GM11168 (cell line): ENCODE data around the gene C22orf39.

Experiments
- in situ Hi-C: fragments of 300-500 bp; cut with MboI; formaldehyde crosslinking; loops from one replicate; pipeline ENCODE4 v1.12.0; 2022; ENCODE audit warnings: low sequenced_read_pairs; ENCODE audit not compliant: unreplicated experiment

C22orf39 gene

DNA sequence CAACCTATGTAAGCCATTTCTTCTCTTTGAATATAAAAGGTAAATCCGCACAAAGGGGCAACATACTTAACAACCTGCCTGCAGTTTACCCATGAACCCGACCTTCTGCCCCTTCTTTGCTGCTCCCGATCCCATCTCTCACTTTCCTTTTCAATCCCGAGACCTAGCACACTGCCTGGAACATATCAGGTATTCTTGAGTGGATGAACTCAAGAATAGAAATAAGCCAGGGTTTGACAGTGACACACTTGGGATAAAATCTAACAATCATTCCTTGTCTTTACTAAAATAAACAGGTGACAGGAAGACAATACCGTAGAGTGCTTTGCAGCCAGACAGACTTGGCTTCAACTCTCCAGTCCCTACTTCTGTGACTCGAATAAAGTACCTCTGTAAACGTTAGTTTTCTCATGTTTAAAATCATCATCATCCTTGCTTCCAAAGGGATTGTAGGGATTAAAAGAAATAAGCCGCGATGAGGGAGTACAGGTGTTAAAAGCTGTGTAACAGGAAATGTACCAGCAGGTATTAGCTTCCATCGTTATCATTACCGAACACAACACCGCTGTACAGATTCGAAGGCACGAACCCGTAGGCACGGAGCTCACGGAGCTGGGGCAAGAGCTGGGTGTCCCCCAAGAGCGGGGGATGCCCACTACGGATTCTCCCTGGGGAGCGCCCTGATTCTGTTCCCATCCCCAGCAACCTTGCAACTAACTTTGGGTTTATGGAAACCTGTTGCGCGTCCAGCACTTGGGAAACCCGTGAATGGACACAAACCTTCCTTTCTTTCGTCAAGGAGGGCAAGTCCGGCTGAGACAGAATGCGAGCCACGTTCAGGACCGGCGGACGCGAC, 30.8 kb upstream of the C22orf39 start:
- in situ Hi-C loops = no loop called here

DNA sequence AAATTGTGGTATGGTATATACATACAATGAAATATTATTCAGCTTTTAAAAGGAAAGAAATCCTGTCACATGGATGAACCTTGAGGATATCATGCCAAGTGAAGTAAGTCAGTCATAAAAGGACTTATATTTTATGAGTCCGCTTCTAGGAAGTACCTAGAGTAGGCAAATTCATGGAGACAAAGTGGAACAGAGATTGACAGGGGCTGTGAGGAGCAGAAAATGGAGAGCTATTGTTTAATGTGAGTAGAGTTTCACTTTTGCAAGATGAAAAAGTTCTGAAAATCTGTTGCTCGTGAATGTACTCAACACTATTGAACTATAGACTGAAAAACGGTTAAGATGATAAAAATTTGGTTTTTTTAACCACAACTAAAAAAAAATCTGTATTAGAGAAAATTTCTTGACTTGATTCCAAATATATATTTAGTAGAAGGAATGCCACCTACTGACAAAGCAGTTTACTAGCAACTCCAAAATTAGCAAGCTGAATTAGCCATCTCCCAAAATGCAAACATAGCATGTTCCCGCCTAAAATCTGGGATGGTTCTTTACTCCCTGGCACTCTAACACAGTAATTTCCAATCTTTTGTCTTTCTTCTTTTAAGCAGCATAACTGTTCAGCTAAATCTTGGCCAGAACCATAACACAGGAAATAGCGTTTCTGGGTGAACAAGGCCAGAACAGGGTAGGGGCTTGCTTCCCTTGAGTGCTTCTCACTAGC, 30.0 kb upstream of the C22orf39 start:
- in situ Hi-C loops = no loop called here

- in situ Hi-C loops = no loop called here
These were observed 28.5 kb upstream of the C22orf39 start for GRCh38 chr22:19476023-19476422.

- in situ Hi-C loops = no loop called here
These were observed 26.1 kb upstream of the C22orf39 start for GRCh38 chr22:19473578-19473977.

DNA sequence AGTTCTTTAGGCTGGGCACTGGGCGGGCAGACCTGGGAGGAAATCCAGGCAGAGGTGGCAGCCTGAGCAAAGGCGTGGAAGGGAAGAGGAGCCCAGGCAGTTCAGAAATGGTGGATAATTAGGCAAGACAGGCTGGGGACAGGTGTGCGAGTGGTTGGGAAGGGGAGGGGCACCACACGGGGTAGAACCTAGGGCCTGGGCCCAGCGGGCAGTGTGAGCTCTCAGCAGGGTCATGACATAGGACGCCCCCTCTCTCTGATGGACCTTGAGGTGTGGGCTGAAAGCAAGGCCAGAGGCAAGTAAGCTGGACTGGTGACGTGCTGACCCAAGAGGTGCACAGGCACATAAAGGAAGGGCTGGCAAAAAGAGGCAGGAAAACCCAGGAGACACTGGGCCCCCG, 24.7 kb upstream of the C22orf39 start:
- in situ Hi-C loops = no loop called here

DNA sequence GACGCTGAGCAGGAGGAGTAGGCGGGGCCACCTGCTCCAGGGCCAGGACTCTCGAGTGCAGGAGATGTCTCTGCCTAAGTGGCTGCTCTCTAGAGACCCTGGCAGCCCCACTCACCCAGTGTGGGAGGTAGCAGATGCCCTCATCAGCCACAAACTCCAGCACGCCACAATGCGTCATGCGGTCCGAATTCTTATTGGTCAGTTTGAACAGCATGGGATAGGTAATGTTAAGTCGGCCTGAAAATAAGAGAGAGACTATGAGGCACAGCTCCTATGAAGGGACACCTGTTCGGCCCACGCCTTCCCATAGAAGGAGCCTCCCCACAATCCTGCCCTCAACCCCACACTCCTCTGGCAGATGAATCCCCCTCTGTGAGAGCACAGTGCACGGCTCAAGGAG, 24.1 kb upstream of the C22orf39 start:
- in situ Hi-C loops = no loop called here

GRCh38 chr22:19470010-19470409, 22.5 kb upstream of the C22orf39 start:
- in situ Hi-C loops = no loop called here

GRCh38 chr22:19469421-19469820, 21.9 kb upstream of the C22orf39 start:
- in situ Hi-C loops = no loop called here

GRCh38 chr22:19467912-19468311, 20.4 kb upstream of the C22orf39 start:
- in situ Hi-C loops = no loop called here

- in situ Hi-C loops = no loop called here
These were observed 19.6 kb upstream of the C22orf39 start for GRCh38 chr22:19466848-19467752.

GRCh38 chr22:19466126-19466716, 18.7 kb upstream of the C22orf39 start:
- in situ Hi-C loops = no loop called here

- in situ Hi-C loops = no loop called here
These were observed 17.5 kb upstream of the C22orf39 start for GRCh38 chr22:19464975-19465374.

- in situ Hi-C loops = no loop called here
These were observed 17.0 kb upstream of the C22orf39 start for GRCh38 chr22:19464546-19464945.

DNA sequence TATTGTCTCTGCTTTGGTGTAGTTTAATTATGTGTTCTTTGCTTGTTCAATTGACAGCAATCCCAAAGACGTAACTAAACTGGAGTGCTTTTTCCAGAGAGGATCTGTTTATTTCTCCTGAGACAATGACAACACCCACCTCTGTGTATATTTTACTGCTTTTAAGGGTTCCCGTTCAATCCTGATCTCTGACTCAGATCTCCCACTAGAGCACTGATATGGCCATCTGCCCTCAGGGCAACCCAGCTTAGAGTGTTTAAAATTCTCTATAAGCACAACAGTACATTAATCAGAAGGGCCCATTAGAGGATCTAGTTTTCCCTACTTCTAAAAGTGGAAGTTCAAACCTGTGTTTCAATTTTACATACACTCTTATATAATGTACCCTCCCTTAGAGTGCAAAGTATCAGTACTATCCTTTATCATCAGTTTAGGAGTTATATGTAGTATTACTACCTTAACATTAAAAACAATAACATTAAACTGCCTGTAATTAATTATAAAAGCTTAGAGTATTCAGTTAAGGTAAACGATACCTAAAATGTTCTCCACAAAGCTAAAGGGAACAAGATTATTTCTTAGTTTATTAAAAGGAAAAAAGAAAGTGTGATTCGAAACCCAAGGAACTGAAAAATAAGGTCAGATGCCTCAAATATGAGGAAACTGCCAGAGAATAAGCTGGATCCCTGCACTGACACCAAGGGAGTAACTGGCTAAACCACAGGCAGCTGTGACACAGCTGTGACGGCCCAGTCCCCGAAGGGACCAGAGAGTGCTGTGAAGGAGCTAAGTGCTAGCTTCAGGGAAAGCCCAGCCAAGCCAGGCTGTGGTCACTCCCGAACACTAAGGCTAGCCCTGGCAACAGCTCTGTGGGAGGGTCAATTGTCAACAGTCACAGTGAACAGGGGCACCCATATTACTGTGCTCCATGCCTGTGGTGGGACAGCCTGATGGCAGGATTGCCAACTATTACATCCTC, 16.3 kb upstream of the C22orf39 start:
- in situ Hi-C loops = no loop called here

GRCh38 chr22:19463008-19463407, 15.5 kb upstream of the C22orf39 start:
- in situ Hi-C loops = no loop called here

DNA sequence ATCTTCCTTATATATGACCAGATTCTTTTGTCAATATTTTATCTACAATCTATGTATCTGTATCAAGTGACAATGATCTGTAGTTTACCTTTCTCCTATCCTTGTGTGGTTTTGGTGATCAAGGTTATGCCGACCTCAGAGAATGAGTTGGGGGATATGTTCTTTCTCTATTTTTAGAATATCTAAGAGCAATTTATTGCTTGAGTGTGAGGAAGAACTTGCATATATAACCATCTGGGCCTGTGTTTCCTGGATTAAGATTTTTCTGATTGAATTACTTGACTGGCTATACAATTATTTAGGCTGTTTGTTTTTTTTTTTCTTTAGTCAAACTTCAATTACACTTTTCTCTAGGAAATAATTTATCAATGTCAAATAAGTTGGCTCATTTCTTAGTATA, 14.0 kb upstream of the C22orf39 start:
- in situ Hi-C loops = no loop called here

DNA sequence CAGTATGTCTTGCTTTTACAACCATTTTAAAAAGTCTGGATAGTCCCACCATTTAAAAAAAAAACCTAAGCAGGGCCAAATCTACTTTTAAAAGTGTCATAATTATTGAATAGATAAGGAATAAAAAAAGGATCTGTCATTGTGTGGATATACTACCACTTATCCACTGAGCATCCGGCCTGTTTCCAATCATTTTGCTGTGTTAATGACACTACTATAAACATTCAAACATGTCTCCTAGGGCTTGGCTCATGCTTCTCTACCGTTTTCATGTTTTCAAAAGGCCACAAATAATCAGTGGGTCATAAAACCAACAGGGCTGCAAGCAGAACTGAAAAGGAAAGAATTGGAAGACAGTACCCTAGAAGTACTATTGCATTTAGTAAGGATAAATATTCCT, 12.5 kb upstream of the C22orf39 start:
- in situ Hi-C loops = no loop called here

GRCh38 chr22:19457828-19458428, 10.4 kb upstream of the C22orf39 start:
- in situ Hi-C loops = no loop called here

DNA sequence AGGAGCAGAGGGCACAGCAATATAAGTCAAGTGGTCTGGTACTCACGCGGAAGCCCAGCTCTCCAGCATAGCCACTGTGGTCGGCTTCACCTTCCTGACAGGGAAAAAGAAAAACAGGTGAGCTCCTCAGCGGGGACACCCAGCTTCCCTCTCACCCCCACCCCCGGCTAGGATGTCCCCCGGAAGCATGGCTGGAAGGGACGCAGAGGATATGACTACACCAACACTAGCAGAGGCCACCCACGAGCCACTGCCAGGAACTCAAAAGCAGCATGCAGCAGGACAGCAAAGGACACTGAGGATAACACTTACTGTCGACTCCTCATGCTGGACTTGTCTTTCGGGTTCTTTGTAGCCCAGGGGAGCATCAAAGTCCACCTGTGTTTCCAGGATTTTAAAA, 9.0 kb upstream of the C22orf39 start:
- in situ Hi-C loops = no loop called here
